GM10847 (cell line): ENCODE data around the gene ESRRA.

ENCODE experiments used
- POLR2A ChIP-seq: IDR thresholded peaks from 2 replicates; pipeline ENCODE4 v1.6.1; 2011; ENCODE audit not compliant: insufficient read length; ENCODE audit errors: extremely low read depth

ESRRA gene

GRCh38 chr11:64268025-64268892, 37.1 kb upstream of the ESRRA start:
- TF ChIP-seq POLR2A, result no peak

- TF ChIP-seq POLR2A, result no peak
Observed at GRCh38 chr11:64268893-64269539, 36.3 kb upstream of the ESRRA start.

- peak; percentile 83 for TF ChIP-seq POLR2A
Observed at GRCh38 chr11:64269540-64270220, 35.6 kb upstream of the ESRRA start.

- no peak for TF ChIP-seq POLR2A
Observed at GRCh38 chr11:64275031-64275800, 30.1 kb upstream of the ESRRA start.

- no peak for TF ChIP-seq POLR2A
Observed at GRCh38 chr11:64275841-64276240, 29.5 kb upstream of the ESRRA start.

GRCh38 chr11:64276653-64277431, 28.5 kb upstream of the ESRRA start:
- TF ChIP-seq POLR2A, result no peak

- TF ChIP-seq POLR2A, result no peak
Observed at GRCh38 chr11:64278576-64279190, 26.6 kb upstream of the ESRRA start.

GRCh38 chr11:64281957-64282770, 23.2 kb upstream of the ESRRA start:
- TF ChIP-seq POLR2A, result no peak

- no peak for TF ChIP-seq POLR2A
Observed at GRCh38 chr11:64283092-64283491, 22.2 kb upstream of the ESRRA start.

GRCh38 chr11:64284048-64284961, 21.0 kb upstream of the ESRRA start, which contains the start of gene BAD:
Gene BAD, minus strand, starts transcription at chr11:64284665. Its CDS starts 297 bp downstream, at chr11:64284368.
- TF ChIP-seq POLR2A, result peak; percentile 38

GRCh38 chr11:64284962-64285884, 20.1 kb upstream of the ESRRA start, which contains the start of gene GPR137:
Gene GPR137, plus strand, starts transcription at chr11:64285848. Its CDS starts 677 bp downstream, at chr11:64286525.
- no peak for TF ChIP-seq POLR2A
